Keratinocyte (primary cell): ENCODE results near the gene MYBPC1. TPM values are rescaled to one million over a fixed set of nuclear protein-coding genes. Genes with fewer than 3 reads are reported as not detected.

Experiments
- DNase-seq: peaks from one replicate; pipeline ENCODE4 v3.0.0-alpha.2; 2011; ENCODE audit warnings: low read depth, missing footprints, low spot score
- FAIRE-seq: peaks from 2 replicates; lab custom pipeline; 2011; peaks lifted over from hg19 to GRCh38; lab: Jason Lieb, UNC
- H2AFZ ChIP-seq: 2 replicates; pipeline ENCODE4 v1.6.0; 2012; ENCODE audit warnings: low read length, control low read depth, inconsistent platforms; ENCODE audit not compliant: control insufficient read depth
- H3K27ac ChIP-seq: 2 replicates; pipeline ENCODE4 v1.5.1; 2011; ENCODE audit warnings: low read length; ENCODE audit not compliant: control insufficient read depth, insufficient read depth
- H3K27me3 ChIP-seq: 3 replicates; pipeline ENCODE4 v1.6.0; 2011; ENCODE audit warnings: low read length; ENCODE audit not compliant: control insufficient read depth, insufficient read depth; ENCODE audit errors: extremely low read depth
- H3K36me3 ChIP-seq, 2 experiments: 2 replicates in 1 of 2; 3 replicates in 1 of 2; pipeline ENCODE4 v1.5.1; 2011; ENCODE audit warnings: low read length in 2 of 2, mild to moderate bottlenecking in 1 of 2; ENCODE audit not compliant: control insufficient read depth in 2 of 2, insufficient read depth in 2 of 2; ENCODE audit errors: extremely low read depth in 1 of 2
- H3K4me1 ChIP-seq: 3 replicates; pipeline ENCODE4 v1.5.1; 2011; ENCODE audit warnings: low read length; ENCODE audit not compliant: control insufficient read depth, insufficient read depth; ENCODE audit errors: extremely low read depth
- H3K4me2 ChIP-seq: 3 replicates; pipeline ENCODE4 v1.6.0; 2011; ENCODE audit warnings: low read depth, low read length; ENCODE audit not compliant: control insufficient read depth, insufficient read depth; ENCODE audit errors: extremely low read depth
- H3K4me3 ChIP-seq, 3 experiments: fragments of 200-600 bp in 1 of 3; sonication (generic) in 1 of 3; 2 replicates in 2 of 3; 3 replicates in 1 of 3; pipeline ENCODE4 v1.5.1; 2011 to 2016; ENCODE audit warnings: low read length in 3 of 3, mild to moderate bottlenecking in 3 of 3, control low read depth in 2 of 3, inconsistent platforms in 1 of 3, low read depth in 1 of 3, mixed read lengths in 1 of 3, mixed run types in 1 of 3, moderate library complexity in 1 of 3; ENCODE audit not compliant: control insufficient read depth in 2 of 3, insufficient read depth in 2 of 3; ENCODE audit errors: extremely low read depth in 1 of 3
- H3K79me2 ChIP-seq: 2 replicates; pipeline ENCODE4 v1.6.0; 2012; ENCODE audit warnings: low read length; ENCODE audit not compliant: control insufficient read depth, insufficient read depth
- H3K9ac ChIP-seq: 3 replicates; pipeline ENCODE4 v1.6.0; 2011; ENCODE audit warnings: low read length; ENCODE audit not compliant: control insufficient read depth, insufficient read depth; ENCODE audit errors: extremely low read depth
- H3K9me1 ChIP-seq: 3 replicates; pipeline ENCODE4 v1.6.0; 2011; ENCODE audit warnings: low read length; ENCODE audit not compliant: control insufficient read depth, insufficient read depth; ENCODE audit errors: extremely low read depth
- H3K9me3 ChIP-seq: 2 replicates; pipeline ENCODE4 v1.5.1; 2012; ENCODE audit warnings: low read depth, low read length; ENCODE audit not compliant: control insufficient read depth
- H4K20me1 ChIP-seq: 3 replicates; pipeline ENCODE4 v1.6.0; 2011; ENCODE audit warnings: low read length; ENCODE audit not compliant: control insufficient read depth, insufficient read depth; ENCODE audit errors: extremely low read depth
- EZH2 ChIP-seq: IDR thresholded peaks from one replicate; pipeline ENCODE4 v1.6.1; 2012; ENCODE audit warnings: inconsistent platforms, mild to moderate bottlenecking, low read length, moderate library complexity
- dilution Hi-C: fragments of 300-500 bp; cut with MboI; formaldehyde crosslinking; loops from one replicate; pipeline ENCODE4 v1.7.0; 2020; ENCODE audit warnings: low sequenced_read_pairs; ENCODE audit not compliant: extremely low pct_ligation_motif_present
- polyA plus RNA-seq, 5 experiments: library from polyadenylated mRNA; depleted of rRNA in 3 of 5; stranded (reverse) in 3 of 5; stranded (forward) in 1 of 5; unstranded in 1 of 5; fragments of >200 nt; gene quantifications; 1 replicate in 1 of 5; 2 replicates in 3 of 5; 3 replicates in 1 of 5; pipeline versions ENCODE4 v1.2.1 to v1.2.3, GENCODE V29; 2011 to 2012; ENCODE audit warnings: missing spikeins in 2 of 5, low read depth in 1 of 5, low replicate concordance in 1 of 5
- TF ChIP-seq, protein P1 (sequence below), 3 experiments: IDR thresholded peaks in 1 of 3; conservative IDR thresholded peaks in 1 of 3; optimal IDR thresholded peaks in 1 of 3; 2 replicates in 2 of 3; 3 replicates in 1 of 3; pipeline versions ENCODE3 to v1.5.1; 2011; ENCODE audit warnings: low read length in 3 of 3, mild to moderate bottlenecking in 3 of 3, moderate library complexity in 2 of 3, control low read depth in 1 of 3, inconsistent platforms in 1 of 3; ENCODE audit not compliant: insufficient read depth in 2 of 3; ENCODE audit errors: extremely low read depth in 1 of 3

Gene MYBPC1
- polyA plus RNA-seq, 1 donor (not counting 4 experiments of a cell fraction or from before 2014, with no cell fraction given), result not detected

DNA sequence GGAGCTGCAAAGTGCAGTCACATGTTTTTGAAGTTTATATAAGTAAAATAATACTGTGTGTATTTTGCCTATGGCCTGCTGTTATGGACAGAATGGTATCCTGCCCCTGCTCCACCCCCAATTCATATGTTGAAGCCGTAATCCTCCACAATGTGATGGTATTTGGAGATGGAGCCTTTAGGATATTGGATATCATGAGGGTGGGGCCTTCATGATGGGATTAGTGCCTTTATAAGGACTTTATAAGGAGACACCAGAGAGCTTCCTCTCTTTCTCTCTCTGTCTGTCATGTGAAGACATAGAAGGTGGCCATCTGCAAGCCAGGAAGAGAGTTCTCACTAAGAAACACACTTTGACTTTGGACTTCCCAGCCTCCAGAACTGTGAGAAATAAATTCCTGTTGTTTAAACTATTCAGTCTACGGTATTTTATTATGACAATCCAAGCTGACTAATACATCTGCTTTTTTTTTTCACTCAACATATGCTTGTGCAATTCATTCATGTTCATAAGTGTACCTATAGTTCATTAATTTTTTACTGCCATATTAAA lies 99.6 kb downstream of the MYBPC1 start:
- FAIRE-seq, result no peak
- TF ChIP-seq, protein P1, sequence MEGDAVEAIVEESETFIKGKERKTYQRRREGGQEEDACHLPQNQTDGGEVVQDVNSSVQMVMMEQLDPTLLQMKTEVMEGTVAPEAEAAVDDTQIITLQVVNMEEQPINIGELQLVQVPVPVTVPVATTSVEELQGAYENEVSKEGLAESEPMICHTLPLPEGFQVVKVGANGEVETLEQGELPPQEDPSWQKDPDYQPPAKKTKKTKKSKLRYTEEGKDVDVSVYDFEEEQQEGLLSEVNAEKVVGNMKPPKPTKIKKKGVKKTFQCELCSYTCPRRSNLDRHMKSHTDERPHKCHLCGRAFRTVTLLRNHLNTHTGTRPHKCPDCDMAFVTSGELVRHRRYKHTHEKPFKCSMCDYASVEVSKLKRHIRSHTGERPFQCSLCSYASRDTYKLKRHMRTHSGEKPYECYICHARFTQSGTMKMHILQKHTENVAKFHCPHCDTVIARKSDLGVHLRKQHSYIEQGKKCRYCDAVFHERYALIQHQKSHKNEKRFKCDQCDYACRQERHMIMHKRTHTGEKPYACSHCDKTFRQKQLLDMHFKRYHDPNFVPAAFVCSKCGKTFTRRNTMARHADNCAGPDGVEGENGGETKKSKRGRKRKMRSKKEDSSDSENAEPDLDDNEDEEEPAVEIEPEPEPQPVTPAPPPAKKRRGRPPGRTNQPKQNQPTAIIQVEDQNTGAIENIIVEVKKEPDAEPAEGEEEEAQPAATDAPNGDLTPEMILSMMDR (optimal IDR thresholded peaks at IDR 0.05 in 1 of 3, IDR thresholded peaks at IDR 0.05 in 1 of 3, conservative IDR thresholded peaks at IDR 0.05 in 1 of 3; ENCODE audit: extremely low read depth in 1 of 3, insufficient read depth in 2 of 3, low read length in 3 of 3), result no peak
- TF ChIP-seq EZH2, result no peak
- Histone ChIP-seq H3K36me3 (no peaks in the 10 kb centered on the region), H3K9me3 (no peaks in the 10 kb centered on the region), H3K4me1 (peaks cover 10% of the 10 kb centered on the region), H3K4me3 (no peak overlapping the region), H2AFZ (no peak overlapping the region), H4K20me1 (no peaks in the 10 kb centered on the region), H3K27ac (no peak overlapping the region), H3K9me1 (no peaks in the 10 kb centered on the region), H3K9ac (no peak overlapping the region), H3K79me2 (peaks cover 5% of the 10 kb centered on the region), H3K27me3 (no peaks in the 10 kb centered on the region), H3K4me2 (no peak overlapping the region)
- DNase-seq, result no peak
- dilution Hi-C loops, result no loop called here

DNA sequence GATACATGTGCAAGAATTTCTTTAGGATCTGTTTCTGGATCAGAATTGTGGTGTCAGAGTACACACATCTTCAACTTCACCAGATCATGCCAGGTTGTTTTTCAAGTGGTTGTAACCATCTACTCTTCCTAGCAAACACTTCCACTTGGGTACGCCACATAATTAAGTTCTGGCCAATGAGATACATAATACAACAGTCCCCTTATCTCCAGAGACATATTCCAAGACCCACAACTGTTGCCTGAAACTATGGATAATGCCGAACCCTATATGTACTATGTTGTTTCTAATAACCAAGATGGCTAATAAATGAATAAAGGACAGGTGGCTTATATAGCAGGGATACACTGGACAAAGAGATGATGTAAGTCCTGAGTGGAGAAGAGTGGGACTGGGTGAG lies 100.2 kb downstream of the MYBPC1 start:
- FAIRE-seq (no peak), DNase-seq (no peak)
- dilution Hi-C loops, result no loop called here
- Histone ChIP-seq H3K4me2 (no peak overlapping the region), H3K4me3 (no peak overlapping the region), H4K20me1 (no peaks in the 10 kb centered on the region), H3K27ac (no peak overlapping the region), H3K9me1 (no peaks in the 10 kb centered on the region), H3K36me3 (no peaks in the 10 kb centered on the region), H3K27me3 (no peaks in the 10 kb centered on the region), H3K4me1 (peaks cover 10% of the 10 kb centered on the region), H3K79me2 (peaks cover 5% of the 10 kb centered on the region), H3K9me3 (no peaks in the 10 kb centered on the region), H3K9ac (no peak overlapping the region), H2AFZ (no peak overlapping the region)
- TF ChIP-seq, protein P1 (optimal IDR thresholded peaks at IDR 0.05 in 1 of 3, IDR thresholded peaks at IDR 0.05 in 1 of 3, conservative IDR thresholded peaks at IDR 0.05 in 1 of 3; ENCODE audit: extremely low read depth in 1 of 3, insufficient read depth in 2 of 3, low read length in 3 of 3), result no peak
- no peak for TF ChIP-seq EZH2
